ENCODE data around the gene FDXACB1.

FDXACB1 gene

GRCh38 chr11:111913997-111914396 lies 35.0 kb upstream of the FDXACB1 start:
- H3K27ac ChIP-seq: peak overlapping the region; percentile 95 to 97
- H3K4me3 ChIP-seq: peak overlapping the region; percentile 79
- TF ChIP-seq, protein P1, sequence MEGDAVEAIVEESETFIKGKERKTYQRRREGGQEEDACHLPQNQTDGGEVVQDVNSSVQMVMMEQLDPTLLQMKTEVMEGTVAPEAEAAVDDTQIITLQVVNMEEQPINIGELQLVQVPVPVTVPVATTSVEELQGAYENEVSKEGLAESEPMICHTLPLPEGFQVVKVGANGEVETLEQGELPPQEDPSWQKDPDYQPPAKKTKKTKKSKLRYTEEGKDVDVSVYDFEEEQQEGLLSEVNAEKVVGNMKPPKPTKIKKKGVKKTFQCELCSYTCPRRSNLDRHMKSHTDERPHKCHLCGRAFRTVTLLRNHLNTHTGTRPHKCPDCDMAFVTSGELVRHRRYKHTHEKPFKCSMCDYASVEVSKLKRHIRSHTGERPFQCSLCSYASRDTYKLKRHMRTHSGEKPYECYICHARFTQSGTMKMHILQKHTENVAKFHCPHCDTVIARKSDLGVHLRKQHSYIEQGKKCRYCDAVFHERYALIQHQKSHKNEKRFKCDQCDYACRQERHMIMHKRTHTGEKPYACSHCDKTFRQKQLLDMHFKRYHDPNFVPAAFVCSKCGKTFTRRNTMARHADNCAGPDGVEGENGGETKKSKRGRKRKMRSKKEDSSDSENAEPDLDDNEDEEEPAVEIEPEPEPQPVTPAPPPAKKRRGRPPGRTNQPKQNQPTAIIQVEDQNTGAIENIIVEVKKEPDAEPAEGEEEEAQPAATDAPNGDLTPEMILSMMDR (IDR thresholded peaks at IDR 0.05): no peak
- no peak for DNase-seq (ENCODE audit: low spot score)

GRCh38 chr11:111913031-111913861 lies 34.3 kb upstream of the FDXACB1 start:
- peak overlapping the region; percentile 95 to 97 for H3K27ac ChIP-seq
- peak; percentile 82 for DNase-seq (ENCODE audit: low spot score)
- H3K4me3 ChIP-seq: peak overlapping the region; percentile 79
- TF ChIP-seq, protein P1 (IDR thresholded peaks at IDR 0.05): no peak

DNA sequence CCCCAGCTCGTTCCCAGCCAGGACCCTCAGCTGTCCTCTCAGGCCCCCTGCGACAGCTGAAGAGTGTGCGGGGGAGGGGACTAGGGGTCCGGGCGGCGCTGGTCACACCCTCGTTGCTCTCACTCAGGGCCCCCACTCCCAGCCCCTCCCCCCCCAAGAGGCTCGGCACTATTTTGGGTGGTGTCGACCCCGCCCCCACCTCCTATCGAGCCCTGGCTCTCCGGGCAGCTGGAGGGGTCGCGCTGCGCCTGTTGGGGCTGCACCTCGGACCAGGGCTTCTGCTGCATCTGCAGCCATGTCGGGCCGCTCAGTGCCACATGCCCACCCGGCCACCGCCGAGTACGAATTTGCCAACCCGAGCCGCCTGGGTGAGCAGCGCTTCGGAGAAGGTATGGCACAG lies 33.6 kb upstream of the FDXACB1 start, which contains the start of gene HSPB2:
HSPB2 (plus strand) TSS at position 200 of the 400 bp plus-strand sequence; CDS start at position 296, 96 bp downstream.
- no peak for DNase-seq (ENCODE audit: low spot score)
- Histone ChIP-seq H3K27ac (peak within 1 kb of the TSS; percentile 95 to 97), H3K4me3 (peak within 1 kb of the TSS; percentile 79)
- TF ChIP-seq, protein P1 (IDR thresholded peaks at IDR 0.05): no peak

DNA sequence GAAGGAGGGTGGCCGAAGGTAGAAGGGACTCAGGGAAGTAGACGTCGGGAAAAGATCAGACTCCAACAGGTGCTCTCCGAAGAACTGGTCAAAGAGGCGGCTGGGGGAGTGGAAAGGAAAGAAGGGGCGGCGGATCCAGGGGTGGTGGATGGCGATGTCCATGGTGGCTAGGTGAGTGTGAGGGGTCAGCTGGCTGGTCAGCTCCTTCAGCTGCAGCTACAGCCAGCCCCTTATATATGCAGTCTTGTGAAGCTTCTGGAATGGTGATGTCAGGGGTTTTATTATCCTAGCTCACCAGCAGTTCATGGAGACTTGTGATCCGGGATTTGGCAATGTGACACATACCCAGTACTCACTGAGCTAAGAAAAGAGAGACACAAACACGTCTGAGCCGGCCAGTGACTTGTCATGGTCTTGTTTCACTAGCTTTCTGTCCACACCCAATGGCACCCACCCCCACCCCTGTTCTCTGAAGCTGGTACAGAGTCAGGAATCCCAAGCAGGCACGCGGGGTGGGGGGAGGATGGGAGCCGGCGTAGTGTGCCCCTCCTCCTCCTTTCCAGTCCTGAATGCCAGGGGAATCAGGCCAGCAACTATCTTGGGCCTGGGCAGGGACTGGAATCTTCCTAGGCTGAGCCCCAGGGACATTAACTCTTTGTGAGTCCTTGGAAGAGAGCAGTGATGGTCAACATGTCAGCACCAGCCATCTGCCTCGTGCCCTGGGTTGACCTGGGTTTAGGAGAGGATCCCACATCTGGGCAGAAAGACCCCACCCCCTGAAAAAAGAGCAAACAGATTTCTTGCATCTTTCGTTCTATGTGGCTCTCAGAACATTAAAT lies 32.8 kb upstream of the FDXACB1 start, which contains the start of gene CRYAB:
CRYAB (minus strand) TSS at position 208 of the 839 bp plus-strand sequence; CDS start at position 162, 46 bp downstream.
- TF ChIP-seq, protein P1 (IDR thresholded peaks at IDR 0.05): no peak
- Histone ChIP-seq H3K27ac (peak within 1 kb of the TSS; percentile 95 to 97), H3K4me3 (peak within 1 kb of the TSS; percentile 79)
- DNase-seq (ENCODE audit: low spot score): peak; percentile 99

- no peak for DNase-seq (ENCODE audit: low spot score)
- H3K4me3 ChIP-seq: peak overlapping the region; percentile 79
- H3K27ac ChIP-seq: peak overlapping the region; percentile 95 to 97
- TF ChIP-seq, protein P1 (IDR thresholded peaks at IDR 0.05): no peak
These were observed 32.0 kb upstream of the FDXACB1 start for GRCh38 chr11:111910676-111911562.

- H3K4me3 ChIP-seq: peak overlapping the region; percentile 79
- TF ChIP-seq, protein P1 (IDR thresholded peaks at IDR 0.05): no peak
- no peak for DNase-seq (ENCODE audit: low spot score)
- peak overlapping the region; percentile 95 to 97 for H3K27ac ChIP-seq
These were observed 30.4 kb upstream of the FDXACB1 start for GRCh38 chr11:111909378-111909777.
